Measurements from ENCODE around the gene SLC35F4. TPM values are rescaled to one million over a fixed set of nuclear protein-coding genes. Genes with fewer than 3 reads are reported as not detected.

SLC35F4 gene
- total and polyA plus RNA-seq, 2 of the 4 experiments (the other 2 are of a cell fraction): not detected

DNA sequence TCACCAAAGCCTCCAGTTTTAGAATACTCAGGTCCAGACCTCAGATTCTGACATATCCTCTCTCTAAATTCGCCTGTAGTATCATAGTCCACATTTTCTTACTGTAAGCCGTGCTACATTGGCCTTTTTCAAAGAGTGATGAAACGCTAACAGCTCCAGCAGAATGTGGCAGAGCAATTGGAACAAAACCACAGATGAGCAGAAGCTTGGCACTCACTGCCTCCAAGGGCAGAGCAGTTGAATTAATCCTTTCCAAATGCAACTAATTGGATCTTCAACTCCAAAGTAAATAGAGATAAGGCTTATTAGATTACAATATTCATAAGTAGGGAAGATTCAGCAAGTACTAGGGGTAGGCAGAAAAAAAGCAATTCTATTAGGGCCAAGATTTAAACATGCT is 128.3 kb downstream of the SLC35F4 start:
- no peak overlapping the region for H2BK120ac ChIP-seq (ENCODE audit: low read depth, low read length)
- H3K23ac ChIP-seq (ENCODE audit: low read depth, low read length): no peak overlapping the region
- H3K56ac ChIP-seq (ENCODE audit: extremely low read depth, insufficient read depth, low read length): no peak overlapping the region
- no peaks in the 10 kb centered on the region for H4K20me1 ChIP-seq (ENCODE audit: insufficient read depth, low read length)
- H3K27ac ChIP-seq (ENCODE audit: insufficient read depth, low read length): no peak overlapping the region
- H4K5ac ChIP-seq (ENCODE audit: low read depth, low read length): no peak overlapping the region
- H3K36me3 ChIP-seq (ENCODE audit: control insufficient read depth, insufficient read depth, low read length): no peaks in the 10 kb centered on the region
- dilution Hi-C loops (cut with HindIII; ENCODE audit: low sequenced_read_pairs, unreplicated experiment) (no loop called here), intact Hi-C loops (cut with micrococcal nuclease) (no loop called here), in situ Hi-C loops (cut with MboI; ENCODE audit: low sequenced_read_pairs) (no loop called here)
- no peaks in the 10 kb centered on the region for H3K9me1 ChIP-seq (ENCODE audit: insufficient read depth, low read length)
- H2BK15ac ChIP-seq (ENCODE audit: low read depth, low read length): no peak overlapping the region
- H4K91ac ChIP-seq (ENCODE audit: insufficient read depth, low read depth, low read length): no peak overlapping the region
- no peak overlapping the region for H3K4me3 ChIP-seq (ENCODE audit: insufficient read depth, low read depth, low read length)
- H4K8ac ChIP-seq (ENCODE audit: low read depth in 2 of 2, low read length in 2 of 2): no peak overlapping the region
- WGBS, 2 experiments (ENCODE audit: extremely low coverage in 2 of 2, insufficient read length in 1 of 2): 0% methylated on average over 1 of the region's 3 CpGs; no CpG with 5 or more reads in 1 of the 2 experiments
- H3K4ac ChIP-seq (ENCODE audit: low read depth, low read length): no peak overlapping the region
- ChIA-PET CTCF (no interaction called here), POLR2A (ENCODE audit: unreplicated experiment) (no interaction called here)
- no peaks in the 10 kb centered on the region for H3K79me1 ChIP-seq (ENCODE audit: low read depth in 1 of 2, low read length in 2 of 2)
- no peak overlapping the region for H2AFZ ChIP-seq (replicated peaks; ENCODE audit: low read length, poor library complexity)
- H3K14ac ChIP-seq (replicated peaks; ENCODE audit: low read depth, low read length): no peak overlapping the region
- H3K9ac ChIP-seq (ENCODE audit: low read depth, low read length): no peak overlapping the region
- no peaks in the 10 kb centered on the region for H3K4me1 ChIP-seq (ENCODE audit: control insufficient read depth, insufficient read depth, low read length)
- no peak overlapping the region for H2AK9ac ChIP-seq (replicated peaks; ENCODE audit: low read depth, low read length, poor library complexity)
- no peak overlapping the region for H2BK5ac ChIP-seq (ENCODE audit: low read depth, low read length, poor library complexity, severe bottlenecking)
- DNase-seq (no peak), ATAC-seq (ENCODE audit: low read depth) (no peak)
- H3K27me3 ChIP-seq (ENCODE audit: control insufficient read depth, insufficient read depth, low read length): no peaks in the 10 kb centered on the region
- no peak overlapping the region for H3K18ac ChIP-seq (ENCODE audit: low read depth, low read length)
- 0 out of 2 replicates have a peak, but pooled peaks cover 2% of the 10 kb centered on the region for H3K9me3 ChIP-seq (ENCODE audit: control insufficient read depth, insufficient read depth, low read length)
- TF ChIP-seq RAD21 (IDR thresholded peaks at IDR 0.05; ENCODE audit: low read length): no peak
- TF ChIP-seq, protein P1, sequence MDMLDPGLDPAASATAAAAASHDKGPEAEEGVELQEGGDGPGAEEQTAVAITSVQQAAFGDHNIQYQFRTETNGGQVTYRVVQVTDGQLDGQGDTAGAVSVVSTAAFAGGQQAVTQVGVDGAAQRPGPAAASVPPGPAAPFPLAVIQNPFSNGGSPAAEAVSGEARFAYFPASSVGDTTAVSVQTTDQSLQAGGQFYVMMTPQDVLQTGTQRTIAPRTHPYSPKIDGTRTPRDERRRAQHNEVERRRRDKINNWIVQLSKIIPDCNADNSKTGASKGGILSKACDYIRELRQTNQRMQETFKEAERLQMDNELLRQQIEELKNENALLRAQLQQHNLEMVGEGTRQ (IDR thresholded peaks at IDR 0.05; ENCODE audit: low read depth, low read length): no peak
- TF ChIP-seq RFX5 (IDR thresholded peaks at IDR 0.05; ENCODE audit: low read depth, low read length): no peak
- TF ChIP-seq MAFK (IDR thresholded peaks at IDR 0.05; ENCODE audit: low read depth, low read length): no peak
- no peak overlapping the region for H2BK20ac ChIP-seq (ENCODE audit: low read depth, low read length)
- no peak overlapping the region for H2AK5ac ChIP-seq (ENCODE audit: low read depth, low read length)
- no TSS peak for BruUV-seq (replicated peaks)
- no peak overlapping the region for H3K4me2 ChIP-seq (ENCODE audit: low read depth, low read length)
